Brain pericyte (primary cell): ENCODE measurements around the gene ATP2C2.

ENCODE experiments used
- DNase-seq: peaks from one replicate; pipeline ENCODE4 v3.0.0-alpha.2; 2012; ENCODE audit warnings: low read depth, low spot score

ATP2C2 gene

GRCh38 chr16:84511180-84511800 lies 143.0 kb downstream of the ATP2C2 start:
- peak; percentile 83 for DNase-seq

GRCh38 chr16:84511831-84512230 lies 143.5 kb downstream of the ATP2C2 start:
- DNase-seq: no peak

- no peak for DNase-seq
Measured at GRCh38 chr16:84513123-84513522, 144.8 kb downstream of the ATP2C2 start.

- no peak for DNase-seq
Measured at GRCh38 chr16:84513666-84514065, 145.3 kb downstream of the ATP2C2 start.
